GM12878 (cell line): ENCODE results near the gene LDLRAD3. TPM values are rescaled to one million over a fixed set of nuclear protein-coding genes. Genes with fewer than 3 reads are reported as not detected.

Source experiments
- ATAC-seq: fragments of 200-7000 bp; cut with Tn5 transposase; 3 replicates; pipeline ENCODE4 v1.9.1; 2020; ENCODE audit warnings: mild to moderate bottlenecking, moderate library complexity
- BruUV-seq: library from RNA; stranded (reverse); fragments of 400-500 nt; replicated peaks from 2 replicates; lab custom pipeline; 2021; lab: Mats Ljungman, UMichigan
- CTCF ChIA-PET: fragments of 300-600 bp; sonication (Branson Sonifier 250); formaldehyde crosslinking; extraction: SDS; loops from one replicate; lab custom pipeline; 2021; ENCODE audit warnings: inconsistent platforms; lab: Yijun Ruan, JAX
- POLR2A ChIA-PET: fragments of 350-600 bp; formaldehyde crosslinking; extraction: SDS; loops from one replicate; lab custom pipeline; 2021; ENCODE audit warnings: inconsistent platforms; lab: Charles Lee
- RAD21 ChIA-PET: fragments of 300-600 bp; sonication (Branson Sonifier 250); formaldehyde crosslinking; loops from one replicate; lab custom pipeline; 2023; ENCODE audit warnings: antibody characterized with exemption; ENCODE audit not compliant: unreplicated experiment; lab: Charles Lee
- SMC1A ChIA-PET: fragments of 300-600 bp; sonication (Branson Sonifier 250); formaldehyde crosslinking; loops from one replicate; lab custom pipeline; 2023; ENCODE audit not compliant: unreplicated experiment, uncharacterized antibody; lab: Charles Lee
- DNase-seq: peaks from one replicate; pipeline ENCODE4 v3.0.0-alpha.2; 2011; ENCODE audit warnings: low read depth, low spot score
- FAIRE-seq: peaks from 3 replicates; lab custom pipeline; 2011; peaks lifted over from hg19 to GRCh38; lab: Jason Lieb, UNC
- H2AFZ ChIP-seq: 2 replicates; pipeline ENCODE4 v1.6.0; 2011; ENCODE audit warnings: low read depth, low read length, control low read depth; ENCODE audit not compliant: control insufficient read depth
- H3K27ac ChIP-seq: 2 replicates; pipeline ENCODE4 v1.5.1; 2011; ENCODE audit warnings: control low read depth; ENCODE audit not compliant: control insufficient read depth, insufficient read depth
- H3K27me3 ChIP-seq, 2 experiments: replicated peaks in 1 of 2; 2 replicates each; pipeline versions ENCODE4 v1.6.0 to v1.6.1; 2011; ENCODE audit warnings: low read length in 1 of 2; ENCODE audit not compliant: control insufficient read depth in 2 of 2, insufficient read depth in 2 of 2
- H3K36me3 ChIP-seq, 2 experiments: 2 replicates each; pipeline ENCODE4 v1.5.1; 2011; ENCODE audit warnings: low read length in 1 of 2; ENCODE audit not compliant: control insufficient read depth in 2 of 2, insufficient read depth in 2 of 2
- H3K4me1 ChIP-seq: 2 replicates; pipeline ENCODE4 v1.6.1; 2011; ENCODE audit warnings: mild to moderate bottlenecking, low read length, moderate library complexity, mixed read lengths; ENCODE audit not compliant: control insufficient read depth, insufficient read depth
- H3K4me2 ChIP-seq: 2 replicates; pipeline ENCODE4 v1.6.0; 2011; ENCODE audit warnings: control low read depth; ENCODE audit not compliant: control insufficient read depth, insufficient read depth
- H3K4me3 ChIP-seq: fragments of 200-600 bp; sonication (generic); 2 replicates; pipeline ENCODE4 v1.5.1; 2016
- H3K79me2 ChIP-seq: 2 replicates; pipeline ENCODE4 v1.6.0; 2011; ENCODE audit warnings: low read length; ENCODE audit not compliant: control insufficient read depth, insufficient read depth
- H3K9ac ChIP-seq: 2 replicates; pipeline ENCODE4 v1.8.0; 2011; ENCODE audit warnings: low read length, control low read depth, mixed read lengths; ENCODE audit not compliant: control insufficient read depth, insufficient read depth
- H3K9me3 ChIP-seq: replicated peaks from 3 replicates; pipeline ENCODE4 v1.5.1; 2011; ENCODE audit warnings: mild to moderate bottlenecking, low read length; ENCODE audit not compliant: control insufficient read depth, insufficient read depth
- H4K20me1 ChIP-seq: 2 replicates; pipeline ENCODE4 v1.6.0; 2011; ENCODE audit not compliant: control insufficient read depth, insufficient read depth
- FOXM1 ChIP-seq: IDR thresholded peaks from 2 replicates; pipeline ENCODE4 v1.6.1; 2012; ENCODE audit warnings: low read depth, mild to moderate bottlenecking, inconsistent platforms, low read length, moderate library complexity
- IKZF1 ChIP-seq: fragments of 450-650 bp; conservative IDR thresholded peaks from 2 replicates; pipeline ENCODE4 v1.6.1; 2017; ENCODE audit warnings: antibody characterized with exemption, mild to moderate bottlenecking
- MAX ChIP-seq: IDR thresholded peaks from 2 replicates; pipeline ENCODE4 v1.6.1; 2012; ENCODE audit warnings: low read depth, low read length, improper control_type of control experiment
- MXI1 ChIP-seq: fragments of 150-350 bp; IDR thresholded peaks from 2 replicates; pipeline ENCODE4 v1.6.1; 2011; ENCODE audit warnings: low read depth, mild to moderate bottlenecking, inconsistent platforms, low read length, improper control_type of control experiment
- NR2C2 ChIP-seq: IDR thresholded peaks from 2 replicates; pipeline ENCODE4 v1.6.1; 2011; ENCODE audit warnings: borderline replicate concordance, low read depth; ENCODE audit not compliant: control insufficient read depth, insufficient read length
- RCOR1 ChIP-seq: conservative IDR thresholded peaks from 2 replicates; pipeline ENCODE4 v1.6.1; 2012; ENCODE audit warnings: low read depth, low read length, improper control_type of control experiment
- SIX5 ChIP-seq: IDR thresholded peaks from 2 replicates; pipeline ENCODE4 v1.6.1; 2011; ENCODE audit warnings: mild to moderate bottlenecking, low read depth, low read length, moderate library complexity; ENCODE audit not compliant: severe bottlenecking
- SMAD5 ChIP-seq: IDR thresholded peaks from 2 replicates; pipeline ENCODE4 v1.6.1; 2016; ENCODE audit warnings: antibody characterized with exemption, low read depth
- SPI1 ChIP-seq: IDR thresholded peaks from 2 replicates; pipeline ENCODE4 v1.6.1; 2011; ENCODE audit warnings: low read depth, mild to moderate bottlenecking, low read length, moderate library complexity, borderline replicate concordance; ENCODE audit not compliant: insufficient read depth
- TBL1XR1 ChIP-seq: IDR thresholded peaks from 2 replicates; pipeline ENCODE4 v1.6.1; 2012; ENCODE audit warnings: low read depth, low read length, improper control_type of control experiment
- WGBS: methylation state at CpG from one replicate; pipeline ENCODE4 v1.1.6; 2016; ENCODE audit warnings: low lambda C conversion rate; ENCODE audit not compliant: insufficient replicate concordance, insufficient coverage; ENCODE audit errors: missing lambda C conversion rate; 5-methylcytosine and 5-hydroxymethylcytosine counted together
- in situ Hi-C: fragments of 300-500 bp; cut with MboI; formaldehyde crosslinking; loops from 9 replicates; pipeline ENCODE4 v1.14.3; 2018; ENCODE audit warnings: mixed read lengths
- intact Hi-C: fragments of 100-400 bp; cut with micrococcal nuclease; formaldehyde crosslinking; loops from one replicate; pipeline ENCODE4 v1.14.2; 2022; ENCODE audit not compliant: unreplicated experiment
- polyA plus RNA-seq, 11 experiments: library from polyadenylated mRNA; depleted of rRNA in 4 of 11; unstranded in 6 of 11; stranded (reverse) in 5 of 11; fragments of >200 nt; fragmentation: Nextera tagmentation in 4 of 11; fragmentation: Illumina TruSeq in 1 of 11; extraction: Ambion mirVana in 4 of 11; extraction: Trizol in 1 of 11; gene quantifications; 1 replicate in 1 of 11; 2 replicates in 10 of 11; pipeline versions ENCODE4 v1.2.1 to v1.2.3, GENCODE V29; 2011 to 2016; ENCODE audit warnings: inconsistent platforms in 2 of 11, missing spikeins in 2 of 11, low read depth in 1 of 11
- total RNA-seq, 4 experiments: library from RNA; depleted of rRNA in 3 of 4; stranded (reverse); fragments of >200 nt in 3 of 4; fragmentation: Illumina TruSeq in 1 of 4; extraction: Trizol in 1 of 4; gene quantifications; 2 replicates each; pipeline versions ENCODE4 v1.2.1 to v1.2.3, GENCODE V29; 2013 to 2021

The LDLRAD3 gene
- total and polyA plus RNA-seq, 10 of the 15 experiments (the other 5 are each of a cell fraction or from before 2014, with no cell fraction given) = 2.5 to 17.2 (median 10.7) TPM

DNA sequence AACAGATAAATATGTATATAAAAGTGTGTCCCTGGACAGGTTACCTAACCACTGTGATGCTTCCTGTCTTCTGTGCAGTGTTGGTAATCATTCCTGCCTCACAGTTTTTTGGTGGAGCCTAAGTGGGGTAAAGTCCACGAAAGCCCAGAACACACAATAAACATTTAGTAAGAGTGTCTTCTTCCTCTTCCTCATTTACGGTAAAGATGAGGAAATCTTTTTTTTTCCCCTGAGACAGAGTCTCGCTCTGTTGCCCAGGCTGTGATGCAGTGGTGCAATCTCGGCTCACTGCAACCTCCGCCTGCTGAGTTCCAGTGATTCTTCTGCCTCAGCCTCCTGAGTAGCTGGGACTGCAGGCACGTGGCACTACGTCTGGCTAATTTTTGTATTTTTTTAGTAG lies 117.1 kb downstream of the LDLRAD3 start:
- ATAC-seq = peak; percentile 27; the same call in 2 of the 3 replicates
- H3K9ac ChIP-seq = no peak overlapping the region
- H4K20me1 ChIP-seq = no peaks in the 10 kb centered on the region
- no peak for DNase-seq
- H3K4me1 ChIP-seq = no peaks in the 10 kb centered on the region
- intact Hi-C loops = no loop called here
- no peaks in the 10 kb centered on the region for H3K79me2 ChIP-seq
- TF ChIP-seq IKZF1 (no peak), RCOR1 (no peak), FOXM1 (no peak), MAX (no peak), SIX5 (no peak), TBL1XR1 (no peak)
- TF ChIP-seq, all 136 proteins: peak for 0
- no peak overlapping the region for H3K4me3 ChIP-seq
- peaks cover 3% of the 10 kb centered on the region; the same call in 1 of the 3 replicates for H3K9me3 ChIP-seq
- WGBS = 1% methylated on average over 7 of the region's 7 CpGs
- in situ Hi-C loops = no loop called here
- no peaks in the 10 kb centered on the region for H3K36me3 ChIP-seq
- H2AFZ ChIP-seq = no peak overlapping the region
- H3K27me3 ChIP-seq = no peaks in the 10 kb centered on the region; a peak in 1 of 4 replicates
- ChIA-PET RAD21 (interaction anchor here (1.5 kb wide), 1 partner anchor 11 kb away, joined by 3 read pairs; no protein-coding TSS in a partner anchor), SMC1A (interaction anchor here (0.9 to 1.2 kb wide), 3 partner anchors 12 to 239 kb away, joined by 3 to 7 read pairs (median 5); no protein-coding TSS in a partner anchor), CTCF (interaction anchor here (1.1 to 1.6 kb wide), 2 partner anchors 9 to 239 kb away, joined by 4 read pairs; no protein-coding TSS in a partner anchor), POLR2A (no interaction called here)
- no TSS peak for BruUV-seq
- no peak overlapping the region for H3K27ac ChIP-seq
- H3K4me2 ChIP-seq = no peak overlapping the region
- FAIRE-seq = no peak

GRCh38 chr11:36061471-36061870 lies 117.6 kb downstream of the LDLRAD3 start:
- Histone ChIP-seq H3K4me3 (no peak overlapping the region), H2AFZ (no peak overlapping the region), H3K79me2 (no peaks in the 10 kb centered on the region), H3K4me2 (no peak overlapping the region), H3K9ac (no peak overlapping the region), H3K36me3 (no peaks in the 10 kb centered on the region), H3K4me1 (no peaks in the 10 kb centered on the region), H3K27ac (no peak overlapping the region), H3K27me3 (no peaks in the 10 kb centered on the region; a peak in 1 of 4 replicates), H3K9me3 (peaks cover 3% of the 10 kb centered on the region; the same call in 1 of the 3 replicates), H4K20me1 (no peaks in the 10 kb centered on the region)
- ChIA-PET POLR2A (no interaction called here), SMC1A (interaction anchor here (0.9 to 1.2 kb wide), 4 partner anchors 12 to 240 kb away, joined by 3 to 7 read pairs (median 4); no protein-coding TSS in a partner anchor), RAD21 (interaction anchor here (0.7 to 1.5 kb wide), 2 partner anchors 10 to 190 kb away, joined by 3 read pairs; no protein-coding TSS in a partner anchor), CTCF (interaction anchor here (0.9 to 1.6 kb wide), 3 partner anchors 8 to 239 kb away, joined by 4 read pairs; no protein-coding TSS in a partner anchor)
- intact Hi-C loops = no loop called here
- FAIRE-seq = no peak
- in situ Hi-C loops = no loop called here
- TF ChIP-seq SPI1 (no peak), TBL1XR1 (no peak), NR2C2 (no peak), MXI1 (no peak), SMAD5 (no peak)
- WGBS = 0% methylated on average over 2 of the region's 2 CpGs
- BruUV-seq = no TSS peak
- ATAC-seq = peak; percentile 20; the same call in 2 of the 3 replicates
- DNase-seq = no peak
